ENCODE measurements around the gene CPHXL.

Gene CPHXL

DNA sequence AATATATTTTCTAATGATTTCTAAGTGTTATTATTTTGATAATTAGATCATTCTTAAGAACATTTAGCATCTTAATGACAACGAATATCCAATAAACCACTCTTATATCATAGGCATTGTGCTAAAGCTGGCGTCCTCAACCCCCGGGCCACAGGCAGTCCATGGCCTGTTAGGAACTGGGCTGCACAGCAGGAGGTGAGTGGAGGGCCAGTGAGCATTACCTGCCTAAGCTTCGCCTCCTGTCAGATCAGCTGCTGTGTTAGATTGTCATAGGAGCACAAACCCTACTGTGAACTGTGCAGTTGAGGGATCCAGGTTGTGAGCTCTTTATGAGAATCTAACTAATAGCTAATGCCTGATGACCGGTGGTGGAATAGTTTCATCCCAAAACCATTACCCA, 28.7 kb downstream of the CPHXL start:
- no peak for DNase-seq

DNA sequence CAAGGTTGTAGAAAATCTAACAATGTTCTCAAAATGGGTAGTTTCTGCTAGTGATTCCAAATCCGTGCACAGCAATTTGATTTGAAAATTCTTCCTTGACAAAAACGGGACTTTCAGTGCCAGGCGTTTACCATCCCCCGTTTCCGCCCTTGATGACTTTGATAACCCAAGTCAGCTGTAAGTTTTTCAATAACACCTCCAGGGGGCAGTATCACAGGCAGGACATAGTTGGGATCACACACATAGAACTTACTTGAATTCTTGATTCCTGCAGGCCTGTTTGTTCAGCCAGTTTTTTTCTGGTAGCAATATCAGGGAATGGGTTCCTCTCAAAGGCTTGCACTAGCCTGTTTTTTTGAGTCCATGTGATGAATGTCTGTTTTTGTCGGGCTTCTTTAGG, 30.6 kb downstream of the CPHXL start:
- DNase-seq: no peak

DNA sequence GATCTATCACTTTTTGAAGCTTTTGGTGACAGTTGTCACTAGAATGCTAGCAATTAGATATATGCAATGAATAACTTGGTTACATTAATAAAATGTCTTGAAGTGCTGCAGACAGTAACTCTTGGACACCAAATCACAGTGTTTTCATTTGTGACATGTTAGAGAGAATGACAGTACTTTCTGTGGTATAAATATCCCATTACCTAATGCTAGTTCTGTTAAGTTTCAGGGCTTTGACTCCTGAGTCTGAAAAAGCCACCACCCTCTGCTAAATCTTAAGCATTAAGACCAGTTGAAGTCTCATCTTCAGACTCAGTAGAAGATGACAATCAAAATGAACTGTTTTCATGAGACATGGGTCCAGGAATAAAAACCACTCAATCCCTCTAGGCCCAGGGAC, 38.9 kb downstream of the CPHXL start:
- DNase-seq: no peak

DNA sequence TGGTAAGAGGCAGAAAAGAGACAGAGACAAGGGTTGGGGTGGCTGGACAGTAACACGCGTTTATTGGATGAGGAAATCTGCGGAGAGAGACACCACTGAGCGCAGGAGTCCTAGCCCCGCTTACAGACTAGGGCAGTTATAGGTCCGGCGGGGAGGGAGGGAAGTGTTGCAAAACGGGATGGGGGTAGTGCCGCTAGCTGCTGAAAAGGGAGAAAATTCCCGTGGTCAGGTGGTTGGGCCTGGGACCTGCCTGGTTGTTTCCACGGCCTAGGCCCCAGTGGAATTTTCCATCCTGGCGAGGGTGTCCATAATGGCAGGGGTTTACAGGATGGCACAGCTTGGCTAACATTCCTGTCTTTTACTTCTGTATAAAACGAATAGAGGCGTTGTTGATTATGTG, 44.0 kb downstream of the CPHXL start:
- no peak for DNase-seq

DNA sequence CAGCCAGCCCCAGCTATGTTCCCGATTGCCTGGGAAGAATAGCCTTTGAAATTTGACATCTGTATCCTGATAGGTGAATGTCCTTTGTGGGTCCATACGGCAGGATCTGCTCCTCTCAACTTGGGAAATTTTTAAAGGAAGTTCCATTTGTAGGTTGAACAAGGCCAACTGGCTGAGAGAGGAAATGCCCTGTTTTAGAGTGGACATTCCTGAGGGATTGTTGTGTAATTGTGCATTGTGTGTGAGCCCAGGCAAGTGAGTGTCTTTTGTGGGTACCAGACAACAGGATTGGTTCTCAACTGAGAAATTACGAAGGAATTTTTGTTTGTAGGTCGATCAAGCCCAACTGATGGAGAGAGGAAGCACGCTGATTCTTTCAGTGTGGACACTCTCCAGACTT, 46.9 kb downstream of the CPHXL start:
- DNase-seq: no peak

DNA sequence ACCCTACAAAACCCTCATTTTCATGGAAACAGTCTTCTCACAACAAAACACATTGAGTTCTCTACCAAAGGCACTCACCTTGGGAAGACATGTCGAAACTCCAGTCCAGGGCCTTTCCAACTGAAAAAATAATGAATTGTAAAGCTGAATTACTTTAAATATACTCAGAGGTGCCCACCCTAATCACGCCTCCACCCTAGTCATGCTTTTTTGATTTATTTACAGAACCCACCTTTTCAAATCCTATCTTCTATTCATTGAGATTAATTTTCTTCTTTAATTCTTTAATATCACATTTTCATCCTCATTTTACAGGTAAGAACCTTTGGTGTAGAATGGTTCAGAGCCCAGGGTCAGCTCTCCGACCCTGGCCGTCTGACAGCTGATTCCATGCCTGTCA, 49.4 kb downstream of the CPHXL start, which contains the start of gene CPHXL2:
Gene CPHXL2 (minus strand): TSS at position 101 of the 400 bp plus-strand sequence. CDS start 10 bp downstream, at position 91.
- DNase-seq: no peak

DNA sequence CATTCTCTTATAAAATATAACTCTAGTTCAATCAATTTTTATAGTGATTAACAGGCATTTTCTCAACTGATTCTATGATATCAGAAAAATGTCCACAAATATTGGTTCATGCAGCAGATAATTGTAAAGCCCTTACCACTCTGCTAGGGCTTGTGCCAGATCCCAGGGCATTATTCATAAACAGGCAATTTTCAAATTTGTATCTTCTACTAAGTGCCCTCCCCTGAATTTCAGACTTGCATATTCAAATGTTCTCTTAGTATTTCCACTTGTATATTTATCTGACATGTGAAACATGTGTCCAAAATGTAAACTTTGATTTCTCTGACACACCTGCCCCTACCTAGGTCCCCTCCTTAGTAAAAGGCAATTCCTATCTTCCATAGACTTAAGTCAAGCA, 58.8 kb downstream of the CPHXL start:
- no peak for DNase-seq

All from NCI-H2081 (cell line).